GM23338 (cell line): ENCODE data around the gene OR10H2. TPM values are rescaled to one million over a fixed set of nuclear protein-coding genes. Genes with fewer than 3 reads are reported as not detected.

Experiments
- ATAC-seq: fragments of 200-7000 bp; cut with Tn5 transposase; 3 replicates; pipeline ENCODE4 v1.9.1; 2020
- DNase-seq: peaks from one replicate; pipeline ENCODE4 v3.0.0-alpha.2; 2015; ENCODE audit warnings: low spot score
- H2AFZ ChIP-seq: fragments of 200-600 bp; sonication (generic); 2 replicates; pipeline ENCODE4 v1.8.0; 2016; ENCODE audit warnings: antibody characterized with exemption, mild to moderate bottlenecking, moderate library complexity
- H3F3A ChIP-seq: fragments of 200-600 bp; sonication (generic); replicated peaks from 2 replicates; pipeline ENCODE4 v1.8.0; 2017; ENCODE audit warnings: antibody characterized with exemption, mixed run types, low read depth
- H3K27ac ChIP-seq: fragments of 200-600 bp; sonication (generic); 2 replicates; pipeline ENCODE4 v1.6.1; 2016; ENCODE audit warnings: low read depth
- H3K27me3 ChIP-seq: fragments of 200-600 bp; sonication (generic); 2 replicates; pipeline ENCODE4 v1.8.0; 2016; ENCODE audit warnings: mild to moderate bottlenecking, mixed run types, moderate library complexity; ENCODE audit not compliant: insufficient read depth
- H3K36me3 ChIP-seq: fragments of 200-600 bp; sonication (generic); 2 replicates; pipeline ENCODE4 v1.8.0; 2016; ENCODE audit warnings: mild to moderate bottlenecking; ENCODE audit not compliant: insufficient read depth
- H3K4me1 ChIP-seq: fragments of 200-600 bp; sonication (generic); 2 replicates; pipeline ENCODE4 v1.8.0; 2016; ENCODE audit warnings: mild to moderate bottlenecking, moderate library complexity; ENCODE audit not compliant: insufficient read depth
- H3K4me2 ChIP-seq: fragments of 200-600 bp; sonication (generic); 2 replicates; pipeline ENCODE4 v1.7.1; 2017; ENCODE audit warnings: mixed run types
- H3K4me3 ChIP-seq: fragments of 200-600 bp; sonication (generic); 2 replicates; pipeline ENCODE4 v1.6.1; 2016; ENCODE audit warnings: mixed run types
- H3K79me2 ChIP-seq: fragments of 200-600 bp; sonication (generic); replicated peaks from 2 replicates; pipeline ENCODE4 v1.8.0; 2017; ENCODE audit warnings: mild to moderate bottlenecking; ENCODE audit not compliant: insufficient read depth
- H3K9me2 ChIP-seq: fragments of 200-600 bp; sonication (generic); 2 replicates; pipeline ENCODE4 v1.8.0; 2017; ENCODE audit not compliant: insufficient read depth
- H4K20me1 ChIP-seq: fragments of 200-600 bp; sonication (generic); replicated peaks from 2 replicates; pipeline ENCODE4 v1.8.0; 2017; ENCODE audit warnings: mild to moderate bottlenecking; ENCODE audit not compliant: insufficient read depth
- H3K27ac Mint-ChIP-seq: 2 replicates; pipeline ENCODE4 v1.8.0; 2020; ENCODE audit warnings: inconsistent platforms, mild to moderate bottlenecking, moderate library complexity, mixed read lengths
- H3K27me3 Mint-ChIP-seq: 3 replicates; pipeline ENCODE4 v1.8.0; 2022; ENCODE audit warnings: low read depth, mild to moderate bottlenecking, moderate library complexity, mixed read lengths, inconsistent platforms; ENCODE audit not compliant: insufficient read depth, poor library complexity
- H3K36me3 Mint-ChIP-seq: 3 replicates; pipeline ENCODE4 v1.8.0; 2021; ENCODE audit warnings: low read depth, mild to moderate bottlenecking, inconsistent platforms, moderate library complexity, mixed read lengths
- H3K4me1 Mint-ChIP-seq: 3 replicates; pipeline ENCODE4 v1.8.0; 2020; ENCODE audit warnings: mild to moderate bottlenecking, inconsistent platforms, mixed read lengths
- H3K4me3 Mint-ChIP-seq: 3 replicates; pipeline ENCODE4 v1.8.0; 2021; ENCODE audit warnings: moderate library complexity, mild to moderate bottlenecking, inconsistent platforms, mixed read lengths
- H3K9me3 Mint-ChIP-seq: 3 replicates; pipeline ENCODE4 v1.8.0; 2020; ENCODE audit warnings: moderate library complexity, mild to moderate bottlenecking, inconsistent platforms, mixed read lengths
- CTCF ChIP-seq, 2 experiments: fragments of 200-600 bp in 1 of 2; sonication (generic) in 1 of 2; conservative IDR thresholded peaks; 2 replicates each; pipeline versions ENCODE4 v1.5.1 to v1.6.1; 2016 to 2017; ENCODE audit warnings: antibody characterized with exemption in 2 of 2, low read depth in 2 of 2, mild to moderate bottlenecking in 2 of 2, moderate library complexity in 1 of 2
- ETS1 ChIP-seq: IDR thresholded peaks from 2 replicates; pipeline ENCODE4 v1.6.1; 2016; ENCODE audit warnings: antibody characterized with exemption
- JUNB ChIP-seq: IDR thresholded peaks from one replicate; pipeline ENCODE4 v1.6.1; 2016; ENCODE audit warnings: antibody characterized with exemption; ENCODE audit not compliant: unreplicated experiment
- POLR2AphosphoS5 ChIP-seq: IDR thresholded peaks from 2 replicates; pipeline ENCODE4 v1.6.1; 2016; ENCODE audit warnings: antibody characterized with exemption, low read depth
- REST ChIP-seq: IDR thresholded peaks from one replicate; pipeline ENCODE4 v1.6.1; 2018; ENCODE audit warnings: antibody characterized with exemption; ENCODE audit not compliant: unreplicated experiment
- ZNF114 ChIP-seq: fragments of 250-450 bp; sonication (Bioruptor Pico); IDR thresholded peaks from 2 replicates; pipeline ENCODE4 v1.5.0; 2020; ENCODE audit warnings: mild to moderate bottlenecking, moderate library complexity
- ZNF331 ChIP-seq: fragments of 250-450 bp; sonication (Bioruptor Pico); IDR thresholded peaks from 2 replicates; pipeline ENCODE4 v1.5.0; 2020; ENCODE audit warnings: low read depth, mild to moderate bottlenecking, moderate library complexity
- ZNF462 ChIP-seq: fragments of 250-450 bp; sonication (Bioruptor Pico); IDR thresholded peaks from 2 replicates; pipeline ENCODE4 v1.5.0; 2020; ENCODE audit warnings: mild to moderate bottlenecking, moderate library complexity
- polyA plus RNA-seq: library from polyadenylated mRNA; unstranded; fragments of >200 nt; fragmentation: Nextera tagmentation; extraction: Ambion mirVana; gene quantifications from 2 replicates; pipeline ENCODE4 v1.2.1, GENCODE V29; 2016
- total RNA-seq: library from RNA; depleted of rRNA; stranded (reverse); fragments of >200 nt; shearing (Covaris generic); gene quantifications from 2 replicates; pipeline ENCODE4 v1.2.3, GENCODE V29; 2014

Gene OR10H2
- total and polyA plus RNA-seq, 2 experiments from 2014 or later, result not detected

- H3K4me3 Mint-ChIP-seq, result no peak overlapping the region
- peaks cover 2% of the 10 kb centered on the region for H3K27me3 Mint-ChIP-seq
- no peaks in the 10 kb centered on the region for H3K4me1 ChIP-seq
- no peak overlapping the region for H3K27ac ChIP-seq
- ATAC-seq, result no peak
- TF ChIP-seq JUNB (no peak), ZNF462 (CRISPR knock-in tag) (no peak), ZNF114 (CRISPR knock-in tag) (no peak), CTCF (conservative IDR thresholded peaks at IDR 0.05; ENCODE audit: low read depth in 2 of 2) (no peak), ETS1 (no peak), ZNF331 (CRISPR knock-in tag) (no peak), POLR2AphosphoS5 (no peak), REST (no peak)
- no peak overlapping the region for H3K4me2 ChIP-seq
- peaks cover 92% of the 10 kb centered on the region for H3K9me3 Mint-ChIP-seq
- no peak overlapping the region for H3K27ac Mint-ChIP-seq
- H2AFZ ChIP-seq, result no peak overlapping the region
- H3K4me1 Mint-ChIP-seq, result no peaks in the 10 kb centered on the region
- no peaks in the 10 kb centered on the region for H3K79me2 ChIP-seq
- H3F3A ChIP-seq, result no peaks in the 10 kb centered on the region
- DNase-seq, result no peak
- H3K9me2 ChIP-seq, result no peaks in the 10 kb centered on the region
- H3K36me3 ChIP-seq, result peaks cover 4% of the 10 kb centered on the region; the same call in 1 of the 2 replicates
- H4K20me1 ChIP-seq, result no peaks in the 10 kb centered on the region
- no peak overlapping the region for H3K4me3 ChIP-seq
- peaks cover 21% of the 10 kb centered on the region for H3K36me3 Mint-ChIP-seq
- no peaks in the 10 kb centered on the region for H3K27me3 ChIP-seq
Observed at GRCh38 chr19:15759962-15760565, 32.2 kb downstream of the OR10H2 start.
